Activated CD4-positive, CD25-positive, alpha-beta regulatory T cell (primary cell): ENCODE results near the gene DCPS.
"Not testable (repeated sequence)": the region's sequence is repeated elsewhere in the genome, so short reads cannot be mapped to it uniquely, and the experiment has no call there.

ENCODE experiments used
- DNase-seq, 4 experiments: peaks; one replicate each; lab custom pipeline; 2025; lab: John Stamatoyannopoulos, UW

Gene DCPS

DNA sequence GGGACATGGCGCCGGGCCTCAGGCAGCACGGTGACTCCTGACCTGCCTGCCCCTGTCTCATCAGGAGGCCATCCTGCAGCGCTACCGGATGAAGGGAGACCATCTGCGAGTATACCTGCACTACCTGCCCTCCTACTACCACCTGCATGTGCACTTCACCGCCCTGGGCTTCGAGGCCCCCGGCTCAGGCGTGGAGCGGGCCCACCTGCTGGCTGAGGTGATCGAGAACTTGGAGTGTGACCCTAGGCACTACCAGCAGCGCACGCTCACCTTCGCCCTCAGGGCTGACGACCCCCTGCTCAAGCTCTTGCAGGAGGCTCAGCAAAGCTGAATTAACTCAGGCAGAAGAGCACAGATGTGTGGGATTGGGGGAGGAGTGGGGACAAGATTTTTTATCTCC is 41.4 kb downstream of the DCPS start:
- no peak for DNase-seq

DNA sequence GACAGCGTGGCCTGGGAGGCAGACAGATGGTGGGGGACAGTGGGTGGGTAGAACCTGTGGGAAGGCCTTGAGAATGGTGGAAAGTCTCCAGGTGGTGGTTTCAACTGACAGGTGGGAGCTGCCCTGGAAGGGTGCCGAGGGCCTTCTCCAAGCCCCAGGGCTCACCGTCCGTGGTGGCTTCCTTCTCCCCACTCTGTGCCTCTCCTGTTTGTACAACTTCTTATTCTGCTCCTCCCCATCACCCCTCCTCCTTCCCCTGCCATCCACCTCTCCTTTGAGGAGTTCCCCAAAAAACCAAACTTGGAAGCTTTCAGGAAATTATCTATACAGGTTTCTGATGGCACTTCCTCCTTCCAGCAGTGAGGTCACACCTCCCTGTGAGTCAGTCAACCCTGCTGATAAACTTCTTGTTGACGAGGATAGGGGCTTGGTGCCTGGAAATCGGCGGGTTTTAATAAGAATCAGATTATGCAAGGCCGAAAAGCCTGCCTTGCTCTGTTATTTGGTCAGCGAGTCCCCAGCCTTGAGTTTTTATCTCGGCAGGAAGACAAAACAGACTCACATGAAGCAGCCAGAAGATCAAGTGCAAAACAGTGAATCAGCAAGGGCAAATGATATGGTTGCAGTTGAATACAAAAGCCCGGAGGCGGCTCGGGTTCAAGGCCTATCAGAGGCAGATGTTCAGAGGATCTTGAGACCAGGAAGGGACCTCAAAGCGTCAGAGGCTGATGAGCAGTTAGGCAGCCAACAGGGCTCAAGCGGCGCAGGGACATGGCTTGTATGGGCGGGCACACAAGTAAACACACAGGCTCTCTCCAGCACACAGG is 42.1 kb downstream of the DCPS start:
- DNase-seq: no peak

- DNase-seq: no peak
Measured at GRCh38 chr11:126346586-126346940, 42.7 kb downstream of the DCPS start.

- not testable (repeated sequence) for DNase-seq
Measured at GRCh38 chr11:126346946-126347345, 43.1 kb downstream of the DCPS start.

GRCh38 chr11:126347751-126348668 is 44.1 kb downstream of the DCPS start:
- DNase-seq: no peak

- no peak for DNase-seq
Measured at GRCh38 chr11:126348806-126349582, 45.1 kb downstream of the DCPS start.

DNA sequence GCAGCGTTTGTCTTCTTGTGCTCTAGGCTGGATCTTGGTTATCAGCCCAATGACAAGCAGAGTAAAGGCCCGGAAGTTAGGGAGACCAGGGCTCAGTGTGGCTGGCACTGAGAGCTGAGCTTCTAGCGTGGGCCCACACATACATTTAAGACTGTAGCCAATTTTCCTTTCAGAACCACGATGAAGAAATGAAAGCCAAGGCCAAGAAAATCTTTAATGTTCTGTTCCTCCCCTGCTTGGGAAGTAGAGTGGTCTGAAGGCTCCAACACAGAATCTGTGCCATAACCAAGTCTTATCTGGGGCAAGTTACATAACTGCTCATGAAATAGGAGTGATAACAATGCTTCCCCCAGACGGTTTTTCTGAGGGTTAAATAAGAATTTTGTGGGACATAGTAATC is 47.0 kb downstream of the DCPS start:
- no peak for DNase-seq

- DNase-seq: no peak
Measured at GRCh38 chr11:126352163-126352562, 48.3 kb downstream of the DCPS start.

DNA sequence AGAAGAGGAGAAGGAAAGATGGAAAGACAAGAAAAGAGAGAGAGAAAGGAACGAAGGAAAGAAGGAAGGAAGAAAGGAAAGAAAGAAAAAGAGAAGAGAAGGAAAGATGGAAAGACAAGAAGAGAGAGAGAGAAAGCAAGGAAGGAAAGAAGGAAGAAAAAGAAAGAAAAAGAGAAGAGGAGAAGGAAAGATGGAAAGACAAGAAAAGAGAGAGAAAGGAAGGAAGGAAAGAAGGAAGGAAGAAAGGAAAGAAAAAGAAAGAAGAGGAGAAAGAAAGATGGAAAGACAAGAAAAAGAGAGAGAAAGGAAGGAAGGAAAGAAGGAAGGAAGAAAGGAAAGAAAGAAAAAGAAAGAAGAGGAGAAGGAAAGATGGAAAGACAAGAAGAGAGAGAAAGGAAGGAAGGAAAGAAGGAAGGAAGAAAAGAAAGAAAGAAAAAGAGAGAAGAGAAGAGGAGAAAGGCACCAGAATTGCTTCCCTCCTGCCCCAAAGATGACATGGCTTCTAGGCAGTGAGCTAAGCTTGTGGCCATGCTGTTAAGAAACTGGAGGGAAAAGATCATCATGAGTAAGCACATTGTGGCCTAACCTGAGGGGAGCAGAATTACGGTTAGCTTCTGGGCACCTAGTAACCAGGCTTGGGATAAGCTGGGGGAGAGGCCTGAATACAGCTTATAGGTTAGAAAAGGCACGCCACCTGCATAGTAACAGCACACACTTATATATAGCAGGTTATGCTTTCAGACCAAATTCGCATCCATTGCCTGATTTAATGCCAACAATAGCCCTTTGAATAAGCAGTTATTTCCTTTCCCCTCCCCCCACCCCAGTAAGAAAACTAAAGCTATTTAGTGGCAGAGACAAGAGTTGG is 49.3 kb downstream of the DCPS start:
- DNase-seq: no peak

DNA sequence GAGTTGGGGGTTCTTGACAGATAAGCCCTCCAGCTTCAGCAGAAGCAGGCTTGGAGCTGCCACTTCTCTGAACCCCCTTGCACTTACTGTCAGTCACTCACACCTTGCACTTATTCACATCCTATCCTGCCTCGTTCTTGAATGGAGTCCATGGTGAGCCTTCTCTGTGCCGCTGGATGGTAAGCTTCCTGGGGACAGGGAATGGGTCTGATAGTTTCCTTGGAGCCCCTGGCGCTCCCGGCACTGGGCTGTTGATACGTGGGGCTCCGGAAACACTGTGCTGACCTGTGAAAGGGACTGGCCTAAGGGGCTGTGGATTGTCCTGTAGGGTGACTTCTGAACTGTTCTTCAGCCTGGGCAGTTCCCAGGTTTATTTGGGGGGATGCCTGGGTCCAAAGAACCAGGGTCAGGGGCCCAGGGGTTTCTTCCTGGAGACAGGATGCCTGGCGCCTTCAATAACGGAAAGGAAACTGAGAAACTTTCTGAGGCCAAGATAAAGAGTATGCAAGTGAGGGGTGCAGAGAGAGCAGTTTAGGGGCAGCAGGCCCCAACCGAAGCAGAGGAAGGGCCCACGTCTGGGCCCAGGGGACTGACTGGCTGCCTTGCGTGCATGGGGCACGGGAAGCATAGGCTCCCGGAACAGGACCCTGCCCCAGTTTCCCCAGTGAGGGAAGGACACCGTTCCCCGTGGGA is 50.9 kb downstream of the DCPS start:
- no peak for DNase-seq

DNA sequence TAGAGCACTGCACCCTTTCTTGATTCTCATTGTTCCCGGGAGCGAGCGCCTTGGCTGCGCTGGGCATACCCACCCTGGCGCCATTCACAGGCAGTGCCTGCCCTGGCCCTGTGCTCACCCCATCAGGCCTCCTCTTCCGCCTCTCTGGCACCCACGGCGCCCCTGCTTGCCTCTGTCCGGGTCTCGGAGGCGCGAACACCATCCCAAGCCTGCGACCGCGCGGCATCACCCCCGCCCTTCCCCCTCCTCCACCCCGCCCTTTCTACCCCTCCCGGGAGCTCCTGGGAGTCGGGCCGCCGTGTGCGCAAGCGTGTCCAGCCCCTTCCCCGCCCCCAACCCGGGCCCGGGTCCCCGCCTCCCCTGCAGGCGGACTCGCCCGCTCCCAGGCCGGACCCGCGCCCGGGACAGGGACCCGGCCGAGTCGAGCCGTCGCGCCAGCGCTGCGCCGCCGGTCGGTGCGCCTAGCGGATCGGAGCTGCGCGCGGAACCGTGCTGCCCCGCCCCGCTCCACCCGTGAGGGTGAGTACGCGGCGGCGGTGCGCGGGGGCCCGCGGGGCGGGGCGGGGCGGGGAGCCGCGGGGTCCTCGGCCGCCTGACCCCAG is 51.6 kb downstream of the DCPS start, which contains the start of gene ST3GAL4:
ST3GAL4 (plus strand) TSS at position 363 of the 602 bp plus-strand sequence. CDS start 50,470 bp downstream, outside the sequence.
- DNase-seq: peak; percentile 10 to 44 (median 40)

GRCh38 chr11:126355926-126356897 is 52.4 kb downstream of the DCPS start:
- no peak for DNase-seq

DNA sequence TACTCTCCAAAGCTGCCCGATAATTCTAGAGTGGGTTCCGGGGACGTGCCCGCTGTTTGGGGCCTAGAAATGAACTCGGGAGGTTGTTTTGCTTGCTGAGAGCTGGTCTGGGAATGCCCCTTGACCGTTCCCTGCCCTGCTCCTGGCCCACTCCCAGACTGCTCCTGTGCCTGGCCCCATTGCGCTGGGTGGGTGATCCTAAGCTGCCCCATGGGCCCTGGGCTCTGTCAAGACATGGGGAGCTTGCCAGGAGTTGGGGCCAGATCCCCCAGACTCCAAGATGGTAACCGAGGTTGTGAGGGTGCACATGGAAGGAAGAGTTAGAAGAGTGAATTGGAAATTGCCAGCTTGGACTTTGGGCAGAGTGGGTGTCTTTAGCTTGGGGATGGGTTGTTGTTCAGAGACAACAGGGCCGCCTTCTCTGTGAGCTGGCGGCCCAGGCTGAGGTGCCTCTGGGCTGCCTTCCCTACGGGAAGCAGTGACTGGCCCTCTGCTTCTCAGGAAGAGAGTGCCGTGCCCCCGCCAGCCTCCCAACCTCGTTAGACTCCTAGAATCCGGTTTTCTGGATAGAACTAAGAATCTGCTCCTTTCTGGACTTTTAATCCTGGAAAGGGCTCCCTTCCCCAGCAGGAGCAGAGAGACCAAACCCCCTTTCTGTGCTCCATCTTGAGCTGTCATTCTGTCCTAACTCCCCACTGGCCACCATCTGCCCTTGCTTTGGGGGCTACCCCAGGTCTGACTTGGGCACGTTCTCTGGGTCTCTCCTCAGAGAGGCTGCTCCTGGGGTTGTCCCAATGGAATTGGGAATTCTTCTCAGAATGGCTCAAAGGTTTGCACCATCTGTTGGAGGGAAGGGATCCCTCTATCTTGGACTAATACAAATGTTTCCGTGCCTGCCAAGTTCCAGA is 53.4 kb downstream of the DCPS start:
- DNase-seq: no peak

GRCh38 chr11:126357969-126358762 is 54.3 kb downstream of the DCPS start:
- DNase-seq: no peak

DNA sequence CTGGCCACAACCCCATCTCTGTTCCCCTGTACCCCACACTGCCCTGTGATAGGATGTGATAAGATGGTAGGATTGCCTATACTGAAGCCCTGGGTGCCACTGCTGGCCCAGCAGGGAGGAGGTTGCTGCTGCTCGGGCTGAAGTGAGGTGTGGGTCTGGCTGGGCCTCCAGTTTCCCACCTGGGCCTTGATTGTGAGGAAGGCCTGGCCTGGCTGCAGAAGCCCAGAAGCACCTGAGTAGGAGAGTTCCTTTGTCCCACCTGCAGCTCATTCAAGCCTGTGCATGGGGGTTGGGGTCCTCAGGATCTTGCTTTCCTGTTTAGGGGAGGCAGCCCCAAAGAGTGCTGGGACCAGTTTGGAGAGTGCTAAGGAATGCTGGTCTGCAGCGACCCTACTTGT is 54.9 kb downstream of the DCPS start:
- no peak for DNase-seq

DNA sequence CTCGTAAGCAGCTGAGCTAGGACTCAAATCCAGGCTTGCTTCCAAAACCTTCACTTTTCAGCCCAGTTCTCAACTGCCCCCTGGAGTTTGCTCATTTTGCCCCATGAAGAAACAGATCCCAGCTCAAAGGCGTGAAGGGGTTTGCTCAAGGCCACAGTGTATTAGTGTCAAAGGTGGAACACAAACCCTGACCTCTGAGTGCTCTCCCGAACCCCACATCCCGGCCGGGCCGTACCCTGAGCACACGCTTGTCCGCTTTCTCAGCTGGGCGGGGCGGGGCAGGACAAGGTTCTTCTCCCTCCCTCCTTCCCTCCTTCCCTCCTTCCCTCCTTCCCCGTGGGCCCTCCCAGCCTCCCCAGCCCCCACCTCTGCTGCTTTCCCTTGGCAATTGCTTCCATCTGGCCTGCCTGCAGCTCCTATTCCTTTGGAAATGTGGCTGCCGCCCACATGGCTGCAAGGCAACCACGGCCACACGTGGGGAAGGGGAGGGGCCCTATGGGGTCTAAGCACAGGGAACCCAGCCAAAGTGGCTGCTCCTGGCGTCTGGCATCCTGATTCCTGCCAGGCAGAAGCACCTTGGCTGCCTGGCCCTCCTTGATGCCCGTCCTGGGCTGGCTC is 55.7 kb downstream of the DCPS start:
- DNase-seq: no peak

- DNase-seq: no peak
Measured at GRCh38 chr11:126360049-126360446, 56.2 kb downstream of the DCPS start.
